Measurements from ENCODE around the gene FAM83E.

FAM83E gene

GRCh38 chr19:48638831-48639381 is 24.0 kb upstream of the FAM83E start:
- no peaks in the 10 kb centered on the region for H3K36me3 ChIP-seq (ENCODE audit: control insufficient read depth in 1 of 2, insufficient read depth in 2 of 2, low read length in 2 of 2)
- no peaks in the 10 kb centered on the region for H3K27me3 ChIP-seq (ENCODE audit: low read depth, low read length)
- H3K9me3 ChIP-seq (ENCODE audit: control insufficient read depth in 1 of 2, low read length in 2 of 2) = no peaks in the 10 kb centered on the region
- H3K27ac ChIP-seq (ENCODE audit: low read length) = peak overlapping the region; percentile 98
- peaks cover 10 to 21% of the 10 kb centered on the region in 2 donors for H3K4me1 ChIP-seq (ENCODE audit: control insufficient read depth in 1 of 2, insufficient read depth in 2 of 2, low read length in 2 of 2)
- peak overlapping the region in 1 of 2 donors; percentile 70 for H3K4me3 ChIP-seq (ENCODE audit: low read depth in 1 of 2, low read length in 2 of 2)

DNA sequence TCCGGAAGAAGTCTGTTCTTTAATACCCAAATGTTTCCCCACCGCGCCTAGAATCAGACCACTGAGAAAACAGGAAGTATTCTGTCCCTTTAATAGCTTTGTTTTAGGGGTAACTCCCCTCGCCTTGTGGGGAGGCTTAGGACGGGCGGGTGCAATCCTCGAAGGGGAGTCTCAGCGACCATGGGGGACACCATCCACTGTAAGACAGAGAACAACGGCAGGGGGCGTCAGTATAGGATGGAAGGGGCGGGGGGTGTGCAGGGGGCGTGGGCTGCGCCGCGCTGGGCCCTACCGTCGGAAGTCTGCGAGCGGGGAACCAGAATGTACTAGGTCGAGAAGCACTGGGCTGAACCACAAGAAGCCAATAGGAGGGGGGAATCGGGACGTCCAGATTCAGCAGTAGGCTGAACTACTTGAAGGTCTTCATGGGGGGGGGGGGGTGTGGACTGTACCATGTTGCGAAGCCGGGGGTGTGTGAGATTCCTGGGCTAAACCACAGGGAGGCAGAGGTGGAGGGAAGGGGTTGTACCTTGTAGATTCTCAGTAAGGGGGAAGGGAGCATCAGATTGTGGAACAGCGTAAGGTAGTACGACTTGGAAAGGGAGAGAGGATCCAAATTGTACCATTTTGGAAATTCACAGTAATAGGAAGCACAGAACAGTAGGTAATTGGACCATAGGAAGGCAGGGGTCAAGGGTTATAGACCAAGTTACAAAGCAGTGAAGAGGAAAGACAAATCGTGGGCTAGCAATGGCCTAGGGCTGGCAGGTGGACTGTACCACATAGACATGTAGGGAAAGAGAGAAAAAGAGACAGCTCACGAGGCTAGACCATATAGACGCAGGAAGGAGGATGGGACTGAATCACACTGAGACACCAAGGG is 23.3 kb upstream of the FAM83E start:
- H3K36me3 ChIP-seq (ENCODE audit: control insufficient read depth in 1 of 2, insufficient read depth in 2 of 2, low read length in 2 of 2) = no peaks in the 10 kb centered on the region
- peaks cover 17 to 28% of the 10 kb centered on the region in 2 donors for H3K4me1 ChIP-seq (ENCODE audit: control insufficient read depth in 1 of 2, insufficient read depth in 2 of 2, low read length in 2 of 2)
- H3K9me3 ChIP-seq (ENCODE audit: control insufficient read depth in 1 of 2, low read length in 2 of 2) = no peaks in the 10 kb centered on the region
- H3K4me3 ChIP-seq (ENCODE audit: low read depth in 1 of 2, low read length in 2 of 2) = peak overlapping the region; percentile 70 to 96
- H3K27ac ChIP-seq (ENCODE audit: low read length) = peak overlapping the region; percentile 98
- no peaks in the 10 kb centered on the region for H3K27me3 ChIP-seq (ENCODE audit: low read depth, low read length)

GRCh38 chr19:48637449-48637947 is 22.6 kb upstream of the FAM83E start:
- H3K27me3 ChIP-seq (ENCODE audit: low read depth, low read length) = no peaks in the 10 kb centered on the region
- no peaks in the 10 kb centered on the region for H3K9me3 ChIP-seq (ENCODE audit: control insufficient read depth in 1 of 2, low read length in 2 of 2)
- peaks cover 0 to 3% of the 10 kb centered on the region in 2 donors for H3K36me3 ChIP-seq (ENCODE audit: control insufficient read depth in 1 of 2, insufficient read depth in 2 of 2, low read length in 2 of 2)
- peak overlapping the region; percentile 71 to 96 for H3K4me3 ChIP-seq (ENCODE audit: low read depth in 1 of 2, low read length in 2 of 2)
- H3K27ac ChIP-seq (ENCODE audit: low read length) = peak overlapping the region; percentile 98
- H3K4me1 ChIP-seq (ENCODE audit: control insufficient read depth in 1 of 2, insufficient read depth in 2 of 2, low read length in 2 of 2) = peaks cover 22 to 35% of the 10 kb centered on the region in 2 donors

- H3K9me3 ChIP-seq (ENCODE audit: control insufficient read depth in 1 of 2, low read length in 2 of 2) = no peaks in the 10 kb centered on the region
- no peaks in the 10 kb centered on the region for H3K27me3 ChIP-seq (ENCODE audit: low read depth, low read length)
- H3K36me3 ChIP-seq (ENCODE audit: control insufficient read depth in 1 of 2, insufficient read depth in 2 of 2, low read length in 2 of 2) = peaks cover 0 to 4% of the 10 kb centered on the region in 2 donors
- peak within 1 kb of the TSS; percentile 71 to 96 for H3K4me3 ChIP-seq (ENCODE audit: low read depth in 1 of 2, low read length in 2 of 2)
- H3K27ac ChIP-seq (ENCODE audit: low read length) = peak within 1 kb of the TSS; percentile 98
- peaks cover 24 to 36% of the 10 kb centered on the region in 2 donors for H3K4me1 ChIP-seq (ENCODE audit: control insufficient read depth in 1 of 2, insufficient read depth in 2 of 2, low read length in 2 of 2)
Measured at GRCh38 chr19:48636859-48637448, 22.1 kb upstream of the FAM83E start, which contains the start of gene DBP. Gene DBP (minus strand): TSS chr19:48637379. CDS start chr19:48636994, 385 bp downstream.

DNA sequence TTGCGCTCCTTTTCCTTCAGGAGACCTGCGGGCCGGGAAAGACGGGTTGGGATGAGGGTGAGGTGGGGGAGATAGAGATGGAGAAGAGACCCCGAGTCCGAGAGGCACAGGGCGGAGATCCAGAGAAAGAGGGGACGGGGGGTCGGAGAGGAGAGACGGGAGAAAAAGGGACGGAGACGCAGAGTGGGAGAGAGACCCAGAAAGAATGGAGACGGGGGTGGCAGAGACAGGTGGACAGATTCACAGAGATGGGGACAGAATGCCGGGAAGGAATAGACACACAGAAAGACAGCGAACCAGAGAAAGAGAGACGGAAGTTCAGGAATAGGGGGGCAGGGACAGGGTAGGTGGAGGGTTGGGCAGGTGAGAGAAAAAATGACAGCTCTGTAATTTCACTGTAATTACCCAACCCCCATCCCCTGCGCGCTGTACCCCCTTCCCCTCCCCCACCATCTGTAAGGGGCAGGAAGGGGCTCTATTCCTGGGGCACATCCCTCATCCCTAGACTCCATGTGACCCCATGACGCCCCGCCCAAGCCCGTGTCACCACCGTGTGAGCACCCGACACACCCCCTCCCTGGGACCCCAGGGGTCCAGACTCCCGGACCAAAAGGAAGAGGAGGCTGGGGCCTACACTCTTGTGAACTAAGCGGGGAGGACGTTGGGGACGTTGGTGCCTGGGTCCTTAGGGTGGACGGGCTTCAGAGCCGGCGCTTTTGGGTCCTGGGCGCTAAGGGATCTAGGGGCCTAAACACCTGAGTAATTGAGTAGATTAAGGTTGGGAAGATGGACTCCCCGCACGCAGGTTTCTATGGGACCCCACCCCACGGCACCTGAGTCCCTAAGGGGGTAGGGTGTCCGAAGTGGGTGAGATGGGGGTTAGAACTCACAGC is 21.3 kb upstream of the FAM83E start:
- peak overlapping the region; percentile 98 for H3K27ac ChIP-seq (ENCODE audit: low read length)
- H3K27me3 ChIP-seq (ENCODE audit: low read depth, low read length) = no peaks in the 10 kb centered on the region
- peaks cover 2 to 4% of the 10 kb centered on the region in 2 donors for H3K36me3 ChIP-seq (ENCODE audit: control insufficient read depth in 1 of 2, insufficient read depth in 2 of 2, low read length in 2 of 2)
- H3K4me1 ChIP-seq (ENCODE audit: control insufficient read depth in 1 of 2, insufficient read depth in 2 of 2, low read length in 2 of 2) = peaks cover 24 to 43% of the 10 kb centered on the region in 2 donors
- H3K4me3 ChIP-seq (ENCODE audit: low read depth in 1 of 2, low read length in 2 of 2) = peak overlapping the region; percentile 71 to 96
- no peaks in the 10 kb centered on the region for H3K9me3 ChIP-seq (ENCODE audit: control insufficient read depth in 1 of 2, low read length in 2 of 2)

DNA sequence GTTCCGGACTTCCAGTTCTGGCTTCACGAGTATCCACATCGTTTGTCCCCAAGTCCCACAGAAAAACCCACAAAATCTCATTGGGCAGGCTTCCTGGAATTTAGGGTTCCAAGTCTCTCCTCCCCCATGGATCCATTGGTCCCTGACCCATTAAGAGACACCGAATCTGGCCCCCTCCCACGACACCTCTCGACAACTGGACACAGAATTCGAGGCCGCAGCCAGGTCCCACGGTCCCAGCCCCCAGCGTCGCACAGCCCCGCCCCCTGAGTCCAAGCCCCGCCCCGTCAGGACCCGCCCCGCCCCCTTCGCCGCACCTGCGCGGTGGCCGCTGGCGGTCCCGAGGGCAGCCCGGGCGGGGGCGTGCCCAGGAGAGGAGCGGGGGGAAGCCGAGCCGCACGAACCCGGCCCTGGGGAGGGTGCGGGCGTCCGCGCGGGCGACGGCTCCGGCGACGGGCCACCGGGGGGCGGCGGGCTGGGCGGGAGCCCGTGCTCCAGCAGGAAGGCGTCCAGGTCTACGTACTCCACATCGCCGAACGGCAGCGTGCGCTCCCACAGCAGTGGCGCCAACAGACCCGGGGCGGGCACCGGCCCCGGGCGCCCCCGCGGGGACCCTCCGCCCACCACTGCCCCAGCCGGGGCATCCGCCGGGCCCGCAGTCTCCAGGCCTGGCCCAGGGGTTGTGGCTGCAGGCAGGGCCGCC is 20.5 kb upstream of the FAM83E start:
- peaks cover 4 to 9% of the 10 kb centered on the region in 2 donors for H3K36me3 ChIP-seq (ENCODE audit: control insufficient read depth in 1 of 2, insufficient read depth in 2 of 2, low read length in 2 of 2)
- H3K27me3 ChIP-seq (ENCODE audit: low read depth, low read length) = no peaks in the 10 kb centered on the region
- H3K4me1 ChIP-seq (ENCODE audit: control insufficient read depth in 1 of 2, insufficient read depth in 2 of 2, low read length in 2 of 2) = peaks cover 24 to 51% of the 10 kb centered on the region in 2 donors
- no peaks in the 10 kb centered on the region for H3K9me3 ChIP-seq (ENCODE audit: control insufficient read depth in 1 of 2, low read length in 2 of 2)
- peak overlapping the region; percentile 71 to 96 for H3K4me3 ChIP-seq (ENCODE audit: low read depth in 1 of 2, low read length in 2 of 2)
- peak overlapping the region; percentile 98 for H3K27ac ChIP-seq (ENCODE audit: low read length)

GRCh38 chr19:48634424-48635262 is 19.8 kb upstream of the FAM83E start:
- H3K4me1 ChIP-seq (ENCODE audit: control insufficient read depth in 1 of 2, insufficient read depth in 2 of 2, low read length in 2 of 2) = peaks cover 24 to 58% of the 10 kb centered on the region in 2 donors
- H3K4me3 ChIP-seq (ENCODE audit: low read depth in 1 of 2, low read length in 2 of 2) = peak overlapping the region; percentile 55 to 96
- no peaks in the 10 kb centered on the region for H3K27me3 ChIP-seq (ENCODE audit: low read depth, low read length)
- H3K36me3 ChIP-seq (ENCODE audit: control insufficient read depth in 1 of 2, insufficient read depth in 2 of 2, low read length in 2 of 2) = peaks cover 4 to 9% of the 10 kb centered on the region in 2 donors
- H3K9me3 ChIP-seq (ENCODE audit: control insufficient read depth in 1 of 2, low read length in 2 of 2) = no peaks in the 10 kb centered on the region
- peak overlapping the region; percentile 95 for H3K27ac ChIP-seq (ENCODE audit: low read length)

DNA sequence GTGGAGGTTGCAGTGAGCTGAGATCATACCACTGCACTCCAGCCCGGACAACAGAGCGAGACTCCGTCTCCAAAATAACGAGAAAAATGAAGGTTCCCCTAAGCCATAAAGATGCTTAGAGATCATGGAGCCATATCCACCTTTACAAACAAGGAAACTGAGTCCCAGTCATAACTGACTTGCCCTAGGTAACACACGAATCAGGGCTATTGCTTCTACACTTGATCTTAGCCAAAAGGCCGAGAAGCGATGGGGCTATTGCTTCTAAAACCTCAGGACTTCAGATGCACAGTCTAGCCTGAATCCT is 19.1 kb upstream of the FAM83E start:
- H3K9me3 ChIP-seq (ENCODE audit: control insufficient read depth in 1 of 2, low read length in 2 of 2) = no peaks in the 10 kb centered on the region
- H3K4me1 ChIP-seq (ENCODE audit: control insufficient read depth in 1 of 2, insufficient read depth in 2 of 2, low read length in 2 of 2) = peaks cover 24 to 62% of the 10 kb centered on the region in 2 donors
- H3K27me3 ChIP-seq (ENCODE audit: low read depth, low read length) = no peaks in the 10 kb centered on the region
- peaks cover 4 to 9% of the 10 kb centered on the region in 2 donors for H3K36me3 ChIP-seq (ENCODE audit: control insufficient read depth in 1 of 2, insufficient read depth in 2 of 2, low read length in 2 of 2)
- H3K27ac ChIP-seq (ENCODE audit: low read length) = peak overlapping the region; percentile 71
- peak overlapping the region; percentile 49 to 96 for H3K4me3 ChIP-seq (ENCODE audit: low read depth in 1 of 2, low read length in 2 of 2)

DNA sequence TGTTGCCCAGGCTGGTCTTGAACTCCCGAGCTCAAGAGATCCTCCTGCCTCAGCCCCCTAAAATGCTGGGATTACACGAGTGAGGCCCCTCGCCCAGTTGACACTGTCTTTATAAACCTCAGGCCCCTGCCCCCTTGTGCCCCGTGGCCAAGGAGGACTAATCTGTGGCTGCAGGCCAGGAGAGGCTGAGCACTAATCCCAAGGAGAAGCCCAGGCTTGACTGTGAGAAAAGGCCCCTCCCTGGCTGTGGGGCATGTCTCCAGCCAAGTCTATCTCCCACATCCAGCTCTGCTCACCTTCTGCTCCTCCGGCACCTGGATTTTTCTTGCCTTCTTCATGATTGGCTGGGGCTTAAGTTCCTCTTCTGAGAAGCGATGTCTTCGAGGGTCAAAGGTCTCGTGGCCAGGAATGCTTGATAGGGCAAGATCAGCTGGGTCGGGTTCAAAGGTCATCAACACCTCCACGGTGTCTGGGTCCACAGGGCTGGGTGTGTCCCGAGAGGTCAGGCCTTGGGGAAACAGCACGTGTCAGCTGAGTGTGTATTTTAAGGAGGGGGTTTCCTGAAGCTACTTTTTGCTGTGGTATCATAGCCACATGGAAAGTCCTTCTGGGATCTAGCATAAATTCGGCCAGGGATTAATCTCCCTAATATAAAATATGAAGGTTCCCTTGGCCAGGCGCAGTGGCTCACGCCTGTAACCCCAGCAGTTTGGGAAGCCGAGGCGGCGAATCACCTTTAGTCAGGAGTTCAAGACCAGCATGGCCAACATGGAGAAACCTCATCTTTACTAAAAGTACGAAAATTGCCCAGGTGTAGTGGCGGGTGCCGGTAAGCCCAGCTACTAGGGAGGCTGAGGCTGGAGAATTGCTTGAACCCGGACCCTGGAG is 18.5 kb upstream of the FAM83E start:
- H3K27ac ChIP-seq (ENCODE audit: low read length) = peak overlapping the region; percentile 56
- H3K4me3 ChIP-seq (ENCODE audit: low read depth in 1 of 2, low read length in 2 of 2) = peak overlapping the region in 1 of 2 donors; percentile 96
- peaks cover 19 to 56% of the 10 kb centered on the region in 2 donors for H3K4me1 ChIP-seq (ENCODE audit: control insufficient read depth in 1 of 2, insufficient read depth in 2 of 2, low read length in 2 of 2)
- no peaks in the 10 kb centered on the region for H3K9me3 ChIP-seq (ENCODE audit: control insufficient read depth in 1 of 2, low read length in 2 of 2)
- H3K36me3 ChIP-seq (ENCODE audit: control insufficient read depth in 1 of 2, insufficient read depth in 2 of 2, low read length in 2 of 2) = peaks cover 4 to 9% of the 10 kb centered on the region in 2 donors
- no peaks in the 10 kb centered on the region for H3K27me3 ChIP-seq (ENCODE audit: low read depth, low read length)

Measured in muscle layer of duodenum (tissue), 2 donors.